Skeletal muscle cell (primary cell): Measurements from ENCODE around the gene DHRS11.

ENCODE experiments used
- DNase-seq: peaks from one replicate; pipeline ENCODE4 v3.0.0-alpha.2; 2010; ENCODE audit warnings: low read depth
- H3K4me3 ChIP-seq: 2 replicates; pipeline ENCODE4 v1.5.1; 2011; ENCODE audit warnings: low read depth, mild to moderate bottlenecking, control low read depth, low read length, moderate library complexity

DHRS11 gene, protein sequence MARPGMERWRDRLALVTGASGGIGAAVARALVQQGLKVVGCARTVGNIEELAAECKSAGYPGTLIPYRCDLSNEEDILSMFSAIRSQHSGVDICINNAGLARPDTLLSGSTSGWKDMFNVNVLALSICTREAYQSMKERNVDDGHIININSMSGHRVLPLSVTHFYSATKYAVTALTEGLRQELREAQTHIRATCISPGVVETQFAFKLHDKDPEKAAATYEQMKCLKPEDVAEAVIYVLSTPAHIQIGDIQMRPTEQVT

DNA sequence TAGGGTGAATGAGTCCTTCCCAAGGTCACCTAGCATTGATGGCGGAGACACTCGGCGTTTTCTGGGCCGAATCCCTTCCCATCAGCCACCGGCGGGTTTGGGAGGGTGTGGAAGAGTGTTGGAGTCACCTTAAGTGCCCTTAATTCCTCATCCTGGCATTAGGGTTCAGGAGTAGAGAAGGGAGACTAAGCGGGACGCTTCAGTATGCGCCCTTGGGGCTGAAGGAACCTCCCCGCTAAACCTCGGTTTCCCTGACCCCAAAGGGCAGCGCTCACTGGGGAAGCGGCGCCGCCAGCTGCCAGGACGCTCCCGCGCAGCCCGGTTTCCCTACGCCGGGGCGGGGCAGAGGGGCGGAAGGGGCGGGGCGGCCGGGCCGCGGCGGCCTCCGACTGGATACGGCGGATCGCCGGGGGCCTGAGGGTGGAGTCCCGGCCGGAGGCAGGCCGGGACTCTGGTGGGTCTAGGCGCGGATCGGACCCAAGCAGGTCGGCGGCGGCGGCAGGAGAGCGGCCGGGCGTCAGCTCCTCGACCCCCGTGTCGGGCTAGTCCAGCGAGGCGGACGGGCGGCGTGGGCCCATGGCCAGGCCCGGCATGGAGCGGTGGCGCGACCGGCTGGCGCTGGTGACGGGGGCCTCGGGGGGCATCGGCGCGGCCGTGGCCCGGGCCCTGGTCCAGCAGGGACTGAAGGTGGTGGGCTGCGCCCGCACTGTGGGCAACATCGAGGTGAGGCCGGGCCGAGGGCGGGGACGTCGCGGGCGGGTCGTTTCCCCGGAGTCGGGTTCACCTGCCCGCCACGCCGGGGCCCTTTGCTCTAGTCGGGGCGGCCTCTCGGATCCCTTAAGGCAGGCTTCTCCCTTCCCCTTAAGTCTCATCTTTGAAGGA, at the start of gene DHRS11:
Gene DHRS11, plus strand, starts transcription at position 446 of the 882 bp plus-strand sequence. Its CDS starts 131 bp downstream, at position 577.
- DNase-seq: no peak

DNA sequence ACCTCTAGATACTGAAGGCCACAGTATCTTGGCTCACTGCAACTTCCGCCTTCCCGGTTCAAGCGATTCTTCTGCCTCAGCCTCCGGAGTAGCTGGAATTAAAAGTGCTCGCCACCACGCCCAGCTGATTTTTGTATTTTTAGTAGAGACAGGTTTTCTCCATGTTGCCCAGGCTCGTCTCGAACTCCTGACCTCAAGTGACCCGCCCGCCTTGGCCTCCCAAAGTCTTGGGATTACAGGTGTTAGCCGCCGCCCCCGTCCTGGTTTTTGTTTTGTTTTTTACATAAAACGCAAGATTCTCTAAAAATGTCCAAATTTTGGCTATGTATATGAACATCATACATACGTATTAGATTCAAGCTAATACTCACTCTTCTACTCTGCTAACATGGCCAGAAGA, 48.9 kb upstream of the DHRS11 start:
- no peak overlapping the region for H3K4me3 ChIP-seq
- DNase-seq: no peak

More for the DNA sequence above, at the start of gene DHRS11:
- peak within 1 kb of the TSS; percentile 71 for H3K4me3 ChIP-seq

- DNase-seq: peak; percentile 4
- peak overlapping the region; percentile 96 for H3K4me3 ChIP-seq
Observed at GRCh38 chr17:36544044-36544306, 47.7 kb upstream of the DHRS11 start.

GRCh38 chr17:36544307-36545076, 47.2 kb upstream of the DHRS11 start, which contains the start of gene GGNBP2:
Gene GGNBP2, plus strand, starts transcription at chr17:36544919. Its CDS starts 806 bp downstream, at chr17:36545725.
- DNase-seq: peak; percentile 71
- H3K4me3 ChIP-seq: peak within 1 kb of the TSS; percentile 96

GRCh38 chr17:36545077-36545464, 46.6 kb upstream of the DHRS11 start:
- peak overlapping the region; percentile 96 for H3K4me3 ChIP-seq
- no peak for DNase-seq

- H3K4me3 ChIP-seq: peak overlapping the region; percentile 96
Observed at GRCh38 chr17:36545465-36546417, 45.9 kb upstream of the DHRS11 start.

GRCh38 chr17:36546418-36547093, 45.1 kb upstream of the DHRS11 start:
- H3K4me3 ChIP-seq: peak overlapping the region; percentile 96
- no peak for DNase-seq

More at GRCh38 chr17:36545465-36546417, 45.9 kb upstream of the DHRS11 start:
- peak; percentile 95 for DNase-seq

DNA sequence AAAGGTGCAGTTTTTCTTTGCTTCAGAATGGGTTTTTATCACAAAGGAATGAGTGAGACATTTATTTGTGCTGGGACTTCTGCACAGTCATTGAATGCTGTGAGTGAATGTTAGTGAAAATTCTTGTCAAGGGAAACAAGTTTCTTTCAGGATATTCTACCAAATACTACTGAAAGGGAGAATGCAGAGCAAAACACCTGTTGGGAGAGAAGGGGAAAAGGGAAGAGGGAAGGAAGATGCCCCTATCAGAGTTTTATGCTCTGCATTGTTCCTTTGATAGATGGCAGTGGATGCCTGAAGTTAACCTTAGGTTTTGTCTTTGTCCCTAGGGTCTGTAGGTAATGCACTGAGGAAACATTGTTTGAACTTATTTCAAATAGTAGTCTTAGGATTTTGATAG, 43.9 kb upstream of the DHRS11 start:
- peak overlapping the region; percentile 96 for H3K4me3 ChIP-seq
- DNase-seq: no peak

DNA sequence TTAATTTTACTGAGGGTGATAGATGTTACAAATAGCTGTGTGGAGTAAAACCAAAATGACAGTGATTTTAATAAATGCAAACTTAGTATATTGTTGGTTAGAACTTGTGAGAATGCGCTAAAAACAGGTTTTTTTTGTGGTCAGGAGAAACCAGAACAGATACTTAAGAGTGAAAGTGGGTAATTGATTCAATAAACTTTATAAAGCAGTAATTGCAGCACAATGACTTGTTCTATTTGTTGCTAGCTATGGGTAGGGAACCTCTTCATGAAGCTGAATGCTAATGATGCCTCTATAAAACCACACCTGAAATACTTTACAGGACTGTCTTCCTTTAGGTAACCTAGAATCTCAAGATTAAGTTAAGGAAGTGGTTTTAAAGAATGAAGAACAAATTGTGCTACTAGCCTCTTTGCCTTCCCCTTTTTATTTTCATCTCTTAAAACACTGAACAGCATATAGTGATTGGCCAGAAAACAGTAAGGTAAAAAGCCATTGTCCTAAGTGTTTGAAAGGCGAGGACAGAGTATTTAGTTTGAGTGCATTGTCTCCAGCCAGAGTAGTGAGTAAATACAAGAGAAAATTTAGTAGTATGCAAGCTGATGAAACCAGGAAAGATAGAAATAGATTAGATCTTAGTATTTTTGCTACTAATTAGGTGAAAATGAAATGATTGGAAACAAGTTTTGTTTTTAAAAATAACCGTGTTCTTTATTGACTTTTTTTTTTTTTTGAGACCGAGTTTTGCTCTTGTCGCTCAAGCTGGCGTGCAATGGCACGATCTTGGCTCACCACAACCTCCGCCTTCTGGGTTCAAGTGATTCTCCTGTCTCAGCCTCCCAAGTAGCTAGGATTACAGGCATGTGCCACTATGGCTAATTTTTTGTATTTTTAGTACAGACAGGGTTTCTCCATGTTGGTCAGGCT, 40.9 kb upstream of the DHRS11 start:
- DNase-seq: no peak
- no peak overlapping the region for H3K4me3 ChIP-seq

GRCh38 chr17:36553459-36553858, 38.2 kb upstream of the DHRS11 start:
- DNase-seq: no peak
- H3K4me3 ChIP-seq: no peak overlapping the region

DNA sequence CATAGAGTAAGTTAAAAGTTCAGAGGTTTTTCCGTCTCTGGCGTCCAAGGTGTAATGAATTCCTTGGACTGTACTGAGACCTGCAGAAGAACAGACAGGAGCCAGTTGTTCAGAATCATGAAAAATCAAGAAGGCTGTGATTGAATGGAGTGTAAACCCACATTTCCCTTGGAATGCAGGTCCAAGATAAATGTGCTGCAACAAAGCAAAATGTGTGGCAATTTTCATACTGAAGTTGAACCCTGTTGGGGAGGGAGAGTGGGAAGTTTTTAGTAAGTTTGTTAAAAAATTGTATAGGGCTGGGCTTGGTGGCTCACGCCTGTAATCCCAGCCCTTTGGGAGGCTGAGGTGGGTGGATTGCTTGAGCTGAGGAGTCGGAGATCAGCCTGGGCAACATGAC, 25.6 kb upstream of the DHRS11 start:
- no peak for DNase-seq
- no peak overlapping the region for H3K4me3 ChIP-seq

DNA sequence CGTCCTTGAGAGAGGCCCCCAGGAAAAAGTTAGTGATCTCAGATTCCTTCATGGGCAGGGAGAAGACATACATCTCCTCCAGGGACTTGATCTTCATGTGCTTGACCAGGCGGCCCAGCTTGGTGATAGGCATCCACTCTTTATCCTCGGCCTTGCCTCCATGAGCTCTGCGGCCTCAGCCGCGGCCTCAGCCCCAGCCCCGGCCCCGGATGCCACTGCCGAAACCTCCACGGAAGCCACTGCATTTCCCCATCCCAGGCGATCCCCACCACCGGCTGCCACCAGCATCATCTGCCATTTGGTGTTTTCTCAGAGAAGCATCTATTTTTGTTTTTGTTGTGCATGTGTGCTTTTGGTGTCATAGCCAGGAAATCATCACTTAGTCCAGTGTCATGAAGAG, 16.7 kb upstream of the DHRS11 start:
- DNase-seq: no peak
- no peak overlapping the region for H3K4me3 ChIP-seq

DNA sequence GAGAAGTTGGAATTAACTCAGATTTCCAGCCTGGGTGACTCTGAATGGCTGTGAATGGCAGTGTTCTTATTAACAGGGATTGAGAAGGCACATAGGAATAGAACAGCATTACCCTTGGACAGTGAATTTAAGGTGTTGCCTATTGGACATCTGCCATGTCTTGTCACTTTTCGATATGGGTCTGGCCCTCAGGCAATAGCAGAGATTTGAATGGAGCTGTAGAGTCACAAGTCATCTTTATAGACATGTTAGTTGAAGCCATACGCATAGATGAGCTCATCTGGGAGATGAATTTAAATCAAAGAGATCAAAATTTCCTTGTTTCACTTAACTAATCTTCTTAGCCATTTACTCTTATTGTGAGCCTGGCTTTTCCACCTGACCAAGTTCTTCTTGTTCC, 14.9 kb upstream of the DHRS11 start:
- DNase-seq: no peak
- H3K4me3 ChIP-seq: no peak overlapping the region

DNA sequence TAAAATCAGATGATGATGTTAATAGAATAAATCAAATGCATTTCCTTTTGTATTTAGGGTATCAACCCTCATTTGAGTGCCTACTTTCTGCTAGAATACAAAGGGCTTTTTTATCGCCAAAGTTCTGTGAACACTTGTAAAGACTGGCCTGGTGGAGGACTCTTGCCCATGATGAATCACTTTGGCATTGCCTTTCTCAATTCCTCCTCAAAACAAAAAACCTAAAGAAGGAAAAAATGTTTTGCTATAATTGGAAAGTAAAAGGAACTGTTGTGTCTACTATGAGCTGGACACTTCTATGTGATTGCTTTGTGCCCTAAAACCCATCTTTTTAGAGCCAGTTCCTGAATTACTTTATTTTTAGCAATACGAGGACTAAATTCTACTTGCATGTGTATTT, 13.0 kb upstream of the DHRS11 start:
- no peak for DNase-seq
- no peak overlapping the region for H3K4me3 ChIP-seq

DNA sequence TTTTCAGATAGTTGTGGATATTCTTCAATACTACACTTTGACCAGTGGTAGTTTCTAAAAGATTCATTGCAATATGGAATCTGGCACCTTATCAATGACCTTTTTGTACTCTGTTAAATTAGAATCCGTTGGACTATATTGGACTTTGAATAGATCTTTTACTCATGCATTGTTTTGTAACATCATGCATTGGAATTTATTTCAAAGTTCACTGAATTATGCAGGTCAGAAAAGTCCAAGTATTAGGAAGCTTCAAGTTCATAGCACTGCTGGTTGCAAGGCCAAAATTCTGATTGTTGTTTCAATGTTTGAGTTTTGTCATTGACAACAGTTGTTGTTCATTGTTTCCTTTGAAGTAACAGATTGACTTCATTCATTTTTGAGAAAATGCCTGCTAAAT, 7.9 kb upstream of the DHRS11 start:
- no peak for DNase-seq
- no peak overlapping the region for H3K4me3 ChIP-seq

- no peak overlapping the region for H3K4me3 ChIP-seq
- DNase-seq: no peak
Observed at GRCh38 chr17:36586138-36586537, 5.5 kb upstream of the DHRS11 start.

- H3K4me3 ChIP-seq: no peak overlapping the region
- no peak for DNase-seq
Observed at GRCh38 chr17:36590082-36590481, 1.6 kb upstream of the DHRS11 start.

DNA sequence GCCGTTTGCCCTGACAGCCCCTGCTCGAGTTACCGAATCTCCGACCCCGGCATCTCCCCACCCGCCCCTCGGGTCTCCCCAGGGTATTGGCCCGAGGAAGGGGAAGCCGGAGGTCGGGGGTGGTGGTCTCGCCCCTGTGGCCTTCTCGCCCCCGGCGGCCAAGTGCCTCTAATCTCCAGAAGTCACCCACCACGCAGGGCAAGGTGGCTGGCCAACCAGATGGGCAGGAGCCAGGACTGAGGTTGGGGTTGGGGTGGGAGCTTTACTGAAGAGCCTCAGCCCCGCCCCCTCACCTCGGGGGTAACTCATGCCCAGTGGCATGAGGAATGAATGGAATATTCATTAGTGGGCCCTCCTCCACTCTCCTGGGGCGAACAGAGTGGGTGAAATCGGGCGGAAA, 637 bp downstream of the DHRS11 start:
- no peak for DNase-seq
- peak overlapping the region; percentile 71 for H3K4me3 ChIP-seq
